Cerebellar nuclear complex (tissue), 1 donor: Measurements from ENCODE around the gene SLC25A45.
"Not testable (repeated sequence)": the region's sequence is repeated elsewhere in the genome, so short reads cannot be mapped to it uniquely, and the experiment has no call there.

ENCODE experiments used
- DNase-seq, 2 experiments: peaks; one replicate each; lab custom pipeline; 2025; lab: John Stamatoyannopoulos, UW

The SLC25A45 gene

GRCh38 chr11:65420979-65421793 lies 38.7 kb upstream of the SLC25A45 start:
- DNase-seq = peak; percentile 62 to 66

- no peak for DNase-seq
These were observed 38.1 kb upstream of the SLC25A45 start for GRCh38 chr11:65420506-65420905.

GRCh38 chr11:65419772-65420481 lies 37.5 kb upstream of the SLC25A45 start:
- DNase-seq = no peak

- DNase-seq = no peak
These were observed 37.0 kb upstream of the SLC25A45 start for GRCh38 chr11:65419460-65419771.

GRCh38 chr11:65418681-65419459 lies 36.4 kb upstream of the SLC25A45 start:
- peak in 1 of 2 experiments; percentile 37 for DNase-seq

GRCh38 chr11:65418431-65418680 lies 35.9 kb upstream of the SLC25A45 start:
- DNase-seq = no peak

GRCh38 chr11:65417702-65418430 lies 35.4 kb upstream of the SLC25A45 start:
- no peak for DNase-seq

- no peak for DNase-seq
These were observed 34.6 kb upstream of the SLC25A45 start for GRCh38 chr11:65416841-65417701.

GRCh38 chr11:65416341-65416824 lies 33.9 kb upstream of the SLC25A45 start:
- peak; percentile 52 to 78 for DNase-seq

GRCh38 chr11:65415499-65416340 lies 33.3 kb upstream of the SLC25A45 start:
- DNase-seq = no peak

GRCh38 chr11:65414776-65415498 lies 32.5 kb upstream of the SLC25A45 start:
- no peak for DNase-seq

GRCh38 chr11:65413077-65413664 lies 30.7 kb upstream of the SLC25A45 start:
- DNase-seq = not testable (repeated sequence)

- DNase-seq = no peak
These were observed 30.0 kb upstream of the SLC25A45 start for GRCh38 chr11:65412271-65413076.

- no peak for DNase-seq
These were observed 29.2 kb upstream of the SLC25A45 start for GRCh38 chr11:65411681-65412070.

- no peak for DNase-seq
These were observed 28.7 kb upstream of the SLC25A45 start for GRCh38 chr11:65410936-65411680.

GRCh38 chr11:65404638-65405339 lies 22.3 kb upstream of the SLC25A45 start:
- DNase-seq = no peak

- no peak for DNase-seq
These were observed 21.8 kb upstream of the SLC25A45 start for GRCh38 chr11:65404210-65404609.
